Liver (tissue), 3 donors: Measurements from ENCODE around the gene NFIX.

Experiments used
- CTCF ChIP-seq: fragments of 150-350 bp; IDR thresholded peaks from 2 replicates; pipeline ENCODE4 v1.5.1; 2017; ENCODE audit warnings: improper control_type of control experiment, low read depth, low read length; ENCODE audit not compliant: missing input control
- FOXA2 ChIP-seq: IDR thresholded peaks from 2 replicates; pipeline ENCODE4 v1.6.1; 2016; ENCODE audit warnings: antibody characterized with exemption
- GABPA ChIP-seq, 2 donors: IDR thresholded peaks in 1 of 2; conservative IDR thresholded peaks in 1 of 2; 2 replicates each; pipeline ENCODE4 v1.6.1; 2016; ENCODE audit warnings: antibody characterized with exemption in 2 of 2, mild to moderate bottlenecking in 1 of 2, moderate library complexity in 1 of 2
- HNF4A ChIP-seq, 2 donors: conservative IDR thresholded peaks; 2 replicates each; pipeline ENCODE4 v1.6.1; 2016; ENCODE audit warnings: antibody characterized with exemption in 2 of 2, mild to moderate bottlenecking in 2 of 2
- HNF4G ChIP-seq: IDR thresholded peaks from 2 replicates; pipeline ENCODE4 v1.6.1; 2016; ENCODE audit warnings: antibody characterized with exemption
- JUND ChIP-seq, 2 donors: IDR thresholded peaks; 2 replicates each; pipeline ENCODE4 v1.6.1; 2016; ENCODE audit warnings: antibody characterized with exemption in 2 of 2
- MAX ChIP-seq: IDR thresholded peaks from 2 replicates; pipeline ENCODE4 v1.6.1; 2016; ENCODE audit warnings: antibody characterized with exemption
- RAD21 ChIP-seq, 2 donors: IDR thresholded peaks; 2 replicates each; pipeline ENCODE4 v1.6.1; 2016; ENCODE audit warnings: antibody characterized with exemption in 2 of 2, mild to moderate bottlenecking in 2 of 2
- RXRA ChIP-seq, 2 donors: IDR thresholded peaks; 2 replicates each; pipeline ENCODE4 v1.6.1; 2017 to 2018; ENCODE audit warnings: antibody characterized with exemption in 2 of 2, mild to moderate bottlenecking in 1 of 2
- SP1 ChIP-seq: IDR thresholded peaks from 2 replicates; pipeline ENCODE4 v1.6.1; 2018; ENCODE audit warnings: antibody characterized with exemption, mild to moderate bottlenecking
- TAF1 ChIP-seq: conservative IDR thresholded peaks from 2 replicates; pipeline ENCODE4 v1.6.1; 2016; ENCODE audit warnings: antibody characterized with exemption, mild to moderate bottlenecking
- YY1 ChIP-seq: IDR thresholded peaks from 2 replicates; pipeline ENCODE4 v1.6.1; 2016; ENCODE audit warnings: antibody characterized with exemption, mild to moderate bottlenecking
- ZBTB33 ChIP-seq: IDR thresholded peaks from 2 replicates; pipeline ENCODE4 v1.6.1; 2016; ENCODE audit warnings: antibody characterized with exemption
- TF ChIP-seq, protein P1 (sequence below): IDR thresholded peaks from 2 replicates; pipeline ENCODE4 v1.6.1; 2016; ENCODE audit warnings: antibody characterized with exemption, mild to moderate bottlenecking
- donor health status: healthy.
- donor health status: healthy.

- no peak for TF ChIP-seq TAF1
- TF ChIP-seq, protein P1, sequence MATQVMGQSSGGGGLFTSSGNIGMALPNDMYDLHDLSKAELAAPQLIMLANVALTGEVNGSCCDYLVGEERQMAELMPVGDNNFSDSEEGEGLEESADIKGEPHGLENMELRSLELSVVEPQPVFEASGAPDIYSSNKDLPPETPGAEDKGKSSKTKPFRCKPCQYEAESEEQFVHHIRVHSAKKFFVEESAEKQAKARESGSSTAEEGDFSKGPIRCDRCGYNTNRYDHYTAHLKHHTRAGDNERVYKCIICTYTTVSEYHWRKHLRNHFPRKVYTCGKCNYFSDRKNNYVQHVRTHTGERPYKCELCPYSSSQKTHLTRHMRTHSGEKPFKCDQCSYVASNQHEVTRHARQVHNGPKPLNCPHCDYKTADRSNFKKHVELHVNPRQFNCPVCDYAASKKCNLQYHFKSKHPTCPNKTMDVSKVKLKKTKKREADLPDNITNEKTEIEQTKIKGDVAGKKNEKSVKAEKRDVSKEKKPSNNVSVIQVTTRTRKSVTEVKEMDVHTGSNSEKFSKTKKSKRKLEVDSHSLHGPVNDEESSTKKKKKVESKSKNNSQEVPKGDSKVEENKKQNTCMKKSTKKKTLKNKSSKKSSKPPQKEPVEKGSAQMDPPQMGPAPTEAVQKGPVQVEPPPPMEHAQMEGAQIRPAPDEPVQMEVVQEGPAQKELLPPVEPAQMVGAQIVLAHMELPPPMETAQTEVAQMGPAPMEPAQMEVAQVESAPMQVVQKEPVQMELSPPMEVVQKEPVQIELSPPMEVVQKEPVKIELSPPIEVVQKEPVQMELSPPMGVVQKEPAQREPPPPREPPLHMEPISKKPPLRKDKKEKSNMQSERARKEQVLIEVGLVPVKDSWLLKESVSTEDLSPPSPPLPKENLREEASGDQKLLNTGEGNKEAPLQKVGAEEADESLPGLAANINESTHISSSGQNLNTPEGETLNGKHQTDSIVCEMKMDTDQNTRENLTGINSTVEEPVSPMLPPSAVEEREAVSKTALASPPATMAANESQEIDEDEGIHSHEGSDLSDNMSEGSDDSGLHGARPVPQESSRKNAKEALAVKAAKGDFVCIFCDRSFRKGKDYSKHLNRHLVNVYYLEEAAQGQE, result no peak
- TF ChIP-seq SP1, result no peak
- TF ChIP-seq HNF4A (conservative IDR thresholded peaks at IDR 0.05), result no peak
- TF ChIP-seq YY1, result no peak
- TF ChIP-seq CTCF, result no peak
- TF ChIP-seq JUND (IDR thresholded peaks at IDR 0.05), result no peak
- TF ChIP-seq GABPA (IDR thresholded peaks at IDR 0.05 in 1 of 2, conservative IDR thresholded peaks at IDR 0.05 in 1 of 2), result no peak
- no peak for TF ChIP-seq ZBTB33
- TF ChIP-seq RXRA (IDR thresholded peaks at IDR 0.05), result no peak
- TF ChIP-seq MAX, result no peak
- TF ChIP-seq RAD21 (IDR thresholded peaks at IDR 0.05), result no peak
- no peak for TF ChIP-seq FOXA2
- TF ChIP-seq HNF4G, result no peak
These were observed 71.0 kb downstream of the NFIX start for GRCh38 chr19:13066226-13066625.
